H1 (cell line): ENCODE results near the gene BPIFB2. TPM values are rescaled to one million over a fixed set of nuclear protein-coding genes. Genes with fewer than 3 reads are reported as not detected.

Source experiments
- CTCF ChIA-PET: fragments of 300-600 bp; sonication (Branson Sonifier 250); formaldehyde crosslinking; loops from one replicate; lab custom pipeline; 2021; ENCODE audit not compliant: partially characterized antibody; lab: Charles Lee
- POLR2A ChIA-PET: fragments of 300-600 bp; sonication (Branson Sonifier 250); formaldehyde crosslinking; loops from one replicate; lab custom pipeline; 2021; ENCODE audit warnings: inconsistent platforms; ENCODE audit not compliant: partially characterized antibody; lab: Charles Lee
- DNase-seq, 2 experiments: peaks; one replicate each; pipeline versions ENCODE4 v3.0.0 to v3.0.0-alpha.2; 2010 to 2022; ENCODE audit warnings: low spot score in 2 of 2, low read depth in 1 of 2, mixed read lengths in 1 of 2
- FAIRE-seq: peaks from 2 replicates; lab custom pipeline; 2011; peaks lifted over from hg19 to GRCh38; lab: Jason Lieb, UNC
- H2AFZ ChIP-seq: 2 replicates; pipeline ENCODE4 v1.8.1; 2012; ENCODE audit warnings: low read length, inconsistent platforms
- H2AK5ac ChIP-seq: 2 replicates; pipeline ENCODE4 v1.6.1; 2013; ENCODE audit warnings: low read depth, low read length
- H2BK120ac ChIP-seq: replicated peaks from 2 replicates; pipeline ENCODE3; 2013; ENCODE audit warnings: low read depth, low read length, inconsistent platforms
- H2BK12ac ChIP-seq: 2 replicates; pipeline ENCODE4 v1.6.1; 2013; ENCODE audit warnings: low read depth, low read length
- H2BK15ac ChIP-seq: 2 replicates; pipeline ENCODE4 v1.6.1; 2013; ENCODE audit warnings: low read length
- H2BK20ac ChIP-seq: 2 replicates; pipeline ENCODE4 v1.6.1; 2013; ENCODE audit warnings: low read length
- H2BK5ac ChIP-seq: 2 replicates; pipeline ENCODE4 v1.6.1; 2013; ENCODE audit warnings: low read depth, low read length
- H3K14ac ChIP-seq: 2 replicates; pipeline ENCODE4 v1.6.1; 2013; ENCODE audit warnings: inconsistent platforms; ENCODE audit not compliant: insufficient read length
- H3K18ac ChIP-seq: 2 replicates; pipeline ENCODE4 v1.6.1; 2013; ENCODE audit warnings: low read length; ENCODE audit errors: extremely low read depth
- H3K23ac ChIP-seq: 2 replicates; pipeline ENCODE4 v1.6.1; 2013; ENCODE audit warnings: inconsistent platforms; ENCODE audit not compliant: insufficient read length
- H3K23me2 ChIP-seq: 2 replicates; pipeline ENCODE4 v1.6.1; 2013; ENCODE audit warnings: low read depth, low read length
- H3K27ac ChIP-seq: 2 replicates; pipeline ENCODE4 v1.6.1; 2011; ENCODE audit warnings: low read depth, low read length, inconsistent platforms
- H3K27me3 ChIP-seq, 4 experiments: replicated peaks in 1 of 4; 1 replicate in 1 of 4; 2 replicates in 3 of 4; pipeline versions ENCODE4 v1.6.1 to v1.8.1; 2011 to 2013; ENCODE audit warnings: low read length in 3 of 4, mild to moderate bottlenecking in 3 of 4, inconsistent platforms in 2 of 4, mixed read lengths in 2 of 4, moderate library complexity in 1 of 4; ENCODE audit not compliant: control insufficient read depth in 3 of 4, insufficient read depth in 3 of 4; ENCODE audit errors: extremely low read depth in 1 of 4
- H3K36me3 ChIP-seq, 4 experiments: 2 replicates each; pipeline versions ENCODE4 v1.6.1 to v1.8.1; 2011 to 2013; ENCODE audit warnings: mild to moderate bottlenecking in 4 of 4, low read length in 3 of 4, moderate library complexity in 2 of 4, control low read depth in 1 of 4, inconsistent platforms in 1 of 4; ENCODE audit not compliant: insufficient read depth in 4 of 4, control insufficient read depth in 2 of 4
- H3K4ac ChIP-seq: replicated peaks from 2 replicates; pipeline ENCODE3; 2013; ENCODE audit warnings: low read length, low read depth, mixed read lengths, inconsistent platforms; ENCODE audit not compliant: insufficient read length
- H3K4me1 ChIP-seq, 4 experiments: replicated peaks in 1 of 4; 1 replicate in 1 of 4; 2 replicates in 3 of 4; pipeline versions ENCODE4 v1.6.1 to v1.8.1; 2011 to 2013; ENCODE audit warnings: low read length in 3 of 4, inconsistent platforms in 2 of 4, mixed read lengths in 1 of 4; ENCODE audit not compliant: insufficient read depth in 4 of 4, control insufficient read depth in 3 of 4
- H3K4me2 ChIP-seq, 2 experiments: 2 replicates each; pipeline versions ENCODE4 v1.6.1 to v1.8.1; 2011 to 2013; ENCODE audit warnings: low read depth in 2 of 2, low read length in 2 of 2, control low read depth in 1 of 2, inconsistent platforms in 1 of 2, mild to moderate bottlenecking in 1 of 2; ENCODE audit not compliant: insufficient read depth in 1 of 2
- H3K4me3 ChIP-seq, 4 experiments: fragments of 200-600, 300-600 bp in 1 of 4; sonication (generic), shearing (Covaris generic), sonication (Bioruptor Twin) in 1 of 4; 2 replicates each; pipeline versions ENCODE4 v1.5.1 to v1.8.1; 2011 to 2016; ENCODE audit warnings: low read length in 4 of 4, low read depth in 3 of 4, control low read depth in 2 of 4, inconsistent platforms in 2 of 4, mild to moderate bottlenecking in 2 of 4, mixed read lengths in 1 of 4, moderate library complexity in 1 of 4; ENCODE audit not compliant: insufficient read depth in 2 of 4; ENCODE audit errors: extremely low read depth in 1 of 4
- H3K56ac ChIP-seq: replicated peaks from 2 replicates; pipeline ENCODE3; 2013; ENCODE audit warnings: low read depth, mild to moderate bottlenecking, mixed read lengths, low read length, inconsistent platforms; ENCODE audit not compliant: insufficient read length
- H3K79me1 ChIP-seq: 2 replicates; pipeline ENCODE4 v1.6.1; 2013; ENCODE audit warnings: low read depth, low read length, control low read depth
- H3K79me2 ChIP-seq, 2 experiments: 2 replicates each; pipeline versions ENCODE4 v1.6.1 to v1.8.1; 2012 to 2013; ENCODE audit warnings: low read length in 2 of 2, mild to moderate bottlenecking in 2 of 2, inconsistent platforms in 1 of 2; ENCODE audit not compliant: insufficient read depth in 2 of 2, control insufficient read depth in 1 of 2
- H3K9ac ChIP-seq, 4 experiments: replicated peaks in 1 of 4; 1 replicate in 1 of 4; 2 replicates in 3 of 4; pipeline versions ENCODE4 v1.6.1 to v1.8.1; 2011 to 2013; ENCODE audit warnings: low read depth in 3 of 4, low read length in 3 of 4, control low read depth in 2 of 4, mild to moderate bottlenecking in 2 of 4, moderate library complexity in 2 of 4, inconsistent platforms in 1 of 4; ENCODE audit errors: extremely low read depth in 1 of 4
- H3K9me3 ChIP-seq, 2 experiments: 2 replicates each; pipeline versions ENCODE4 v1.6.1 to v1.8.1; 2012 to 2013; ENCODE audit warnings: mild to moderate bottlenecking in 2 of 2, moderate library complexity in 2 of 2, control low read depth in 1 of 2, inconsistent platforms in 1 of 2, low read depth in 1 of 2, low read length in 1 of 2, mixed read lengths in 1 of 2; ENCODE audit not compliant: insufficient read depth in 2 of 2
- H4K20me1 ChIP-seq, 2 experiments: replicated peaks in 1 of 2; 2 replicates each; pipeline versions ENCODE3 to v1.8.1; 2011 to 2013; ENCODE audit warnings: inconsistent platforms in 2 of 2, low read length in 2 of 2, mild to moderate bottlenecking in 1 of 2; ENCODE audit not compliant: insufficient read depth in 2 of 2, control insufficient read depth in 1 of 2
- H4K5ac ChIP-seq: 2 replicates; pipeline ENCODE4 v1.6.1; 2013; ENCODE audit warnings: low read length, low read depth, mixed read lengths, inconsistent platforms; ENCODE audit not compliant: insufficient read length
- H4K8ac ChIP-seq: 2 replicates; pipeline ENCODE4 v1.8.0; 2013; ENCODE audit warnings: mild to moderate bottlenecking, moderate library complexity, low read length, inconsistent platforms; ENCODE audit not compliant: insufficient read depth; ENCODE audit errors: extremely low read depth
- H4K91ac ChIP-seq: replicated peaks from 2 replicates; pipeline ENCODE3; 2013; ENCODE audit warnings: low read length, mixed read lengths, inconsistent platforms; ENCODE audit not compliant: insufficient read length
- BRCA1 ChIP-seq: IDR thresholded peaks from 2 replicates; pipeline ENCODE4 v1.6.1; 2012; ENCODE audit warnings: low read depth, low read length, improper control_type of control experiment
- CHD2 ChIP-seq: IDR thresholded peaks from 2 replicates; pipeline ENCODE4 v1.6.1; 2012; ENCODE audit warnings: low read length, improper control_type of control experiment
- FOSL1 ChIP-seq: IDR thresholded peaks from 2 replicates; pipeline ENCODE4 v1.6.1; 2011; ENCODE audit warnings: mild to moderate bottlenecking, low read depth, low read length, moderate library complexity; ENCODE audit not compliant: insufficient read depth
- KDM5A ChIP-seq: fragments of 200-600 bp; IDR thresholded peaks from 2 replicates; pipeline ENCODE4 v1.7.1; 2012; ENCODE audit warnings: mild to moderate bottlenecking, low read length, inconsistent platforms, mixed read lengths
- POLR2A ChIP-seq, 2 experiments: IDR thresholded peaks; 1 replicate in 1 of 2; 2 replicates in 1 of 2; pipeline ENCODE4 v1.6.1; 2011; ENCODE audit warnings: low read depth in 2 of 2, low read length in 2 of 2, mild to moderate bottlenecking in 2 of 2; ENCODE audit errors: control extremely low read depth in 1 of 2
- RAD21 ChIP-seq, 2 experiments: IDR thresholded peaks in 1 of 2; conservative IDR thresholded peaks in 1 of 2; 2 replicates each; pipeline ENCODE4 v1.6.1; 2011; ENCODE audit warnings: low read depth in 2 of 2, low read length in 2 of 2, improper control_type of control experiment in 1 of 2, inconsistent platforms in 1 of 2, mild to moderate bottlenecking in 1 of 2, moderate library complexity in 1 of 2
- SIN3A ChIP-seq, 2 experiments: IDR thresholded peaks in 1 of 2; conservative IDR thresholded peaks in 1 of 2; 2 replicates each; pipeline ENCODE4 v1.6.1; 2011 to 2012; ENCODE audit warnings: low read length in 2 of 2, improper control_type of control experiment in 1 of 2, low read depth in 1 of 2, mild to moderate bottlenecking in 1 of 2
- SP1 ChIP-seq: IDR thresholded peaks from 2 replicates; pipeline ENCODE4 v1.6.1; 2011; ENCODE audit warnings: low read depth, low read length
- WGBS, 2 experiments: shearing (Covaris generic) in 1 of 2; methylation state at CpG; one replicate each; pipeline versions ENCODE4 v1.1.6 to v1.1.7; 2013 to 2015; ENCODE audit warnings: low lambda C conversion rate in 2 of 2, mixed read lengths in 2 of 2, inconsistent platforms in 1 of 2, low coverage in 1 of 2, missing lambda C conversion rate in 1 of 2; ENCODE audit not compliant: insufficient replicate concordance in 2 of 2, insufficient coverage in 1 of 2, insufficient read length in 1 of 2; ENCODE audit errors: extremely low coverage in 1 of 2, missing lambda C conversion rate in 1 of 2; 5-methylcytosine and 5-hydroxymethylcytosine counted together
- polyA plus RNA-seq, 7 experiments: library from polyadenylated mRNA; depleted of rRNA in 3 of 7; stranded (reverse) in 5 of 7; unstranded in 2 of 7; fragments of >200 nt in 5 of 7; fragments of 200-250 nt in 2 of 7; gene quantifications; 1 replicate in 5 of 7; 2 replicates in 1 of 7; 4 replicates in 1 of 7; pipeline versions ENCODE4 v1.2.1 to v1.2.3, GENCODE V29; 2011 to 2013; ENCODE audit warnings: missing spikeins in 2 of 7, mixed read lengths in 2 of 7
- total RNA-seq: library from RNA; stranded (reverse); fragmentation: NEBNext Ultra II Directional; extraction: Animal tissue kit (Norgen Biotek cat#: 25700); gene quantifications from 2 replicates; pipeline ENCODE4 v1.2.1, GENCODE V29; 2021

The BPIFB2 gene
- total and polyA plus RNA-seq, 2 of the 8 experiments (the other 6 are each of a cell fraction or from before 2014, with no cell fraction given) = not detected

DNA sequence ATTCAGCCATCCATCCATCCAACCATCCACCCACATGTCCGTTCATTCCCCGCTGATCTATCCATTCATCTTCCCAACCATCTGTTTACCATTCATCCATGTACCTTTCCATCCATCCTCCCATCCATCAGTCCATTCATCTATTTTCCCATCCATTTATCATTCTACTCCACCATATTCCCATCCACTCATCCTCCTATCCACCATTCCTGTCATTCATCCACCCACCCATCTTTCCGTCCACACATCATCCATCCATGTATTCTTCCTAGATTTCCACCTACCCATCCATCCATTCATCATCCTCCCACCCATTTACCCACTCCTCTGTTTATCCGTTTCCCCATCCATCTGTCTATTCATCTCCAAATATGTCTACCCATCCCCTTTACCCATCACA, 30.7 kb downstream of the BPIFB2 start:
- Histone ChIP-seq H2AFZ (no peak overlapping the region), H4K91ac (no peak overlapping the region), H3K23ac (no peak overlapping the region), H3K9me3 (no peaks in the 10 kb centered on the region), H2BK120ac (no peak overlapping the region), H3K4ac (no peak overlapping the region), H4K20me1 (no peaks in the 10 kb centered on the region), H3K4me1 (no peaks in the 10 kb centered on the region), H3K14ac (no peak overlapping the region), H3K56ac (peak overlapping the region; percentile 34), H2BK20ac (no peak overlapping the region), H2BK12ac (no peak overlapping the region), H3K79me2 (no peaks in the 10 kb centered on the region), H3K23me2 (peaks cover 7% of the 10 kb centered on the region; the same call in 1 of the 2 replicates), H3K4me2 (no peak overlapping the region), H3K27me3 (peaks cover 0 to 3% (median 0%) of the 10 kb centered on the region in 4 experiments; a peak in 1 of 7 replicates), H4K8ac (no peak overlapping the region), H3K18ac (no peak overlapping the region), H3K36me3 (no peaks in the 10 kb centered on the region), H2AK5ac (no peak overlapping the region), H2BK5ac (no peak overlapping the region), H4K5ac (no peak overlapping the region), H3K27ac (no peak overlapping the region), H2BK15ac (no peak overlapping the region), H3K4me3 (no peak overlapping the region), H3K9ac (no peak overlapping the region), H3K79me1 (no peaks in the 10 kb centered on the region)
- ChIA-PET CTCF (interaction anchor here (1.4 kb wide), 1 partner anchor 144 kb away, joined by 3 read pairs; no protein-coding TSS in a partner anchor), POLR2A (no interaction called here)
- FAIRE-seq (no peak), DNase-seq (no peak)
- WGBS, 2 experiments = 85 to 100% methylated on average over 2 to 4 of the region's 4 CpGs
- TF ChIP-seq BRCA1 (no peak), POLR2A (IDR thresholded peaks at IDR 0.05; ENCODE audit: control extremely low read depth in 1 of 2, low read depth in 2 of 2, low read length in 2 of 2) (no peak), CHD2 (no peak), KDM5A (no peak), SIN3A (conservative IDR thresholded peaks at IDR 0.05 in 1 of 2, IDR thresholded peaks at IDR 0.05 in 1 of 2; ENCODE audit: low read depth in 1 of 2, low read length in 2 of 2) (no peak), SP1 (no peak), FOSL1 (no peak), RAD21 (IDR thresholded peaks at IDR 0.05 in 1 of 2, conservative IDR thresholded peaks at IDR 0.05 in 1 of 2; ENCODE audit: low read depth in 2 of 2, low read length in 2 of 2) (no peak)
